Measurements from ENCODE around the gene PTX4. TPM values are rescaled to one million over a fixed set of nuclear protein-coding genes. Genes with fewer than 3 reads are reported as not detected.

Gene PTX4
- total RNA-seq, 1 donor from 2014 or later: not detected

DNA sequence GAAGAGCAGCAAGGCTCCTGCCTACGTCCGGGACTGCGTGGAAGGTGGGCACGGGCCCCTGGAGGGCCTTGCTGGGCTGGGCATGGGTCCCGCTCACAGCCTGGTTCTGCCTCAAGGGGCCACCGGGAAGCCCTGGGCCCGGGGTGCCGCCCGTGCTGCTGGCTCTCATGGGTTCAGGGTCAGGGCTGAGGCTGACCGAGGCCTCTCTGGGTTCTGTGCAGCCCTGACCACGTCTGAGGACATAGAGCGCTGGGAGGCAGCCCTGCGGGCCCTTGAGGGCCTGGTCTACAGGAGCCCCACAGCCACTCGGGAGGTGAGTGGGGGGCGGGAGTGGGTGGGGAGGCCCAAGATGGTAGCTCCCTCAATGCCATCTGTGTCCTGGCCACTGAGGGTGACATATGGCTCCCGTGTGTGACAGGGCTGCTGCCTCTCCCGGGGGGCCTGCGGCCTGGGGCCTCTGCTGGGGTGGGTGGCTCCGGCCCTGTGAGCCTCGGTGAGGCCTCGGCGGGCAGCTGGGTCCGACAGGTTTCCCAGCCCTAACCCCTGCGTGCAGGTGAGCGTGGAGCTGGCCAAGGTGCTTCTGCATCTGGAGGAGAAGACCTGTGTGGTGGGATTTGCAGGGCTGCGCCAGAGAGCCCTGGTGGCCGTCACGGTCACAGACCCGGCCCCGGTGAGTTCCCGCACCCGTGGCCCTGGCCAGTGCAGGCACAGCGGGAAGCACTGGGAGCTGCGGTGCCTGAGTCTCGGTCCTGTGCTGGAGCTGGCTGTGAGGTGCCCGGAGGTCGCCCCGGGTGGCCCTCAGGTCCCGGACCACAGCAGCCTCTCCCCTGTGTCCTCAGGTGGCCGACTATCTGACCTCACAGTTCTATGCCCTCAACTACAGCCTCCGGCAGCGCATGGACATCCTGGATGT is 13.6 kb upstream of the PTX4 start:
- no peaks in the 10 kb centered on the region for H3K27me3 Mint-ChIP-seq
- H3K9me3 Mint-ChIP-seq: no peaks in the 10 kb centered on the region
- ChIA-PET CTCF (no interaction called here), POLR2A (no interaction called here)
- no peak for DNase-seq
- ATAC-seq (ENCODE audit: low read depth): no peak
- no peak overlapping the region for H3K27ac Mint-ChIP-seq
- intact Hi-C loops (cut with micrococcal nuclease): no loop called here
- peaks cover 47% of the 10 kb centered on the region for H3K36me3 Mint-ChIP-seq (ENCODE audit: low read depth)
- TF ChIP-seq, protein P1, sequence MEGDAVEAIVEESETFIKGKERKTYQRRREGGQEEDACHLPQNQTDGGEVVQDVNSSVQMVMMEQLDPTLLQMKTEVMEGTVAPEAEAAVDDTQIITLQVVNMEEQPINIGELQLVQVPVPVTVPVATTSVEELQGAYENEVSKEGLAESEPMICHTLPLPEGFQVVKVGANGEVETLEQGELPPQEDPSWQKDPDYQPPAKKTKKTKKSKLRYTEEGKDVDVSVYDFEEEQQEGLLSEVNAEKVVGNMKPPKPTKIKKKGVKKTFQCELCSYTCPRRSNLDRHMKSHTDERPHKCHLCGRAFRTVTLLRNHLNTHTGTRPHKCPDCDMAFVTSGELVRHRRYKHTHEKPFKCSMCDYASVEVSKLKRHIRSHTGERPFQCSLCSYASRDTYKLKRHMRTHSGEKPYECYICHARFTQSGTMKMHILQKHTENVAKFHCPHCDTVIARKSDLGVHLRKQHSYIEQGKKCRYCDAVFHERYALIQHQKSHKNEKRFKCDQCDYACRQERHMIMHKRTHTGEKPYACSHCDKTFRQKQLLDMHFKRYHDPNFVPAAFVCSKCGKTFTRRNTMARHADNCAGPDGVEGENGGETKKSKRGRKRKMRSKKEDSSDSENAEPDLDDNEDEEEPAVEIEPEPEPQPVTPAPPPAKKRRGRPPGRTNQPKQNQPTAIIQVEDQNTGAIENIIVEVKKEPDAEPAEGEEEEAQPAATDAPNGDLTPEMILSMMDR (IDR thresholded peaks at IDR 0.05): no peak
- H3K4me3 Mint-ChIP-seq: no peak overlapping the region
- no peaks in the 10 kb centered on the region for H3K4me1 Mint-ChIP-seq

DNA sequence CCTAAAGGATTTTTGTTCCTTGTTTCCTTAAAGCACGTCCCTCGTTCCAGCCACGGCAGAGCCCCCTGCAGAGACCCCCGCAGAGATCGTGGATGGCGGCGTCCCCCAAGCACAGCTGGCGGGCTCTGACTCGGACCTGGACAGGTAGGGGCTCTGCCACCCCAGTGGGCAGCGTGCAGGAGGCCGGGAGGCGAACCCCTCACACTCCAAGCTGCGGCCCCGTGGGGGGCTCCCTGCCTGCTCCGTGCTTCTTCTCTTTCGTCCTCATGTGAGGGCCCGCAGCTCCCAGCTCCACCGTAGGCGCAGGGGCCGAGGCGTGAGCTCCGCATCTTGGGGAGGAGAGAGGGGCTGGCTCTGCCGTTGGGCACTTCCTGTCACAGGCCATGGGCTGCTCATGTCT is 12.9 kb upstream of the PTX4 start:
- H3K27ac Mint-ChIP-seq: no peak overlapping the region
- CTCF ChIA-PET: no interaction called here
- intact Hi-C loops (cut with micrococcal nuclease): no loop called here

DNA sequence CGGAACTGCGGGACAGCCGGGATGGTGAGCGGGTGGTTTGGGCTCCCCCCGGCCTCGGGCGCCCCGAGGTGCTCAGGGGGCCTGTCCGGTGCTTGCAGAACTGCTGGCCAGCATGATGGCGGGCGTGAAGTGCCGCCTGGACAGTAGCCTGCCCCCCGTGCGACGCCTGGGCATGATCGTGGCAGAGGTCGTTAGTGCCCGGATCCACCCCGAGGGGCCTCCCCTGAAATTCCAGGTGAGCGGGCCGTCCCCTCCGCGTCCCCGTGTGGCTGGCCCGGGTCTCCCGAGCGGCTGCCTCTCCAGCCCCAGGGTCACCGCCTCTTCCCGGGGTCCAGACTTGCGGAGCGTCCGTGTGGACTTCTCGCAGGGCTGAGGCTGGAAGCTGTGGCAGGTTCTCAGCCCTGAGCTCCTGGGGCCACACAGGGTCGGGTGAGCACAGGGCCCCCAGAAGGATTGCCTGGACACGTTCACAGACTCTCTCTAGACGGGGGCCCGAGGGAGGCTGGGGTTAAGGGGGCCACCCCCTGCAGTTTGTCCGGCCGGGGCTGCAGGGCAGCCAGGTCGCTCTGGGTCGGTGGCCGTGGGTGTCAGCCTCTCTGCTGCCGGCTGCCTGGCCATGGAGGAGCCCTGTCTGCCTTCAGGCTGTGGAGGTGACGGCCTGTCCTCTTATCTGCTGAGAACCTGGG is 11.9 kb upstream of the PTX4 start:
- Mint-ChIP-seq H3K27ac (no peak overlapping the region), H3K9me3 (no peaks in the 10 kb centered on the region), H3K27me3 (no peaks in the 10 kb centered on the region), H3K36me3 (ENCODE audit: low read depth) (peaks cover 45% of the 10 kb centered on the region), H3K4me1 (no peaks in the 10 kb centered on the region), H3K4me3 (no peak overlapping the region)
- ChIA-PET POLR2A (interaction anchor here (0.5 kb wide), 1 partner anchor 9 kb away, joined by 5 read pairs; no protein-coding TSS in a partner anchor), CTCF (no interaction called here)
- DNase-seq (no peak), ATAC-seq (ENCODE audit: low read depth) (no peak)
- intact Hi-C loops (cut with micrococcal nuclease): no loop called here
- TF ChIP-seq, protein P1 (IDR thresholded peaks at IDR 0.05): no peak

More for the DNA sequence above, 12.9 kb upstream of the PTX4 start:
- Mint-ChIP-seq H3K4me1 (no peaks in the 10 kb centered on the region), H3K27me3 (no peaks in the 10 kb centered on the region), H3K36me3 (ENCODE audit: low read depth) (peaks cover 49% of the 10 kb centered on the region), H3K4me3 (no peak overlapping the region), H3K9me3 (no peaks in the 10 kb centered on the region)
- TF ChIP-seq, protein P1 (IDR thresholded peaks at IDR 0.05): no peak
- ATAC-seq (ENCODE audit: low read depth) (no peak), DNase-seq (no peak)
- POLR2A ChIA-PET: no interaction called here

DNA sequence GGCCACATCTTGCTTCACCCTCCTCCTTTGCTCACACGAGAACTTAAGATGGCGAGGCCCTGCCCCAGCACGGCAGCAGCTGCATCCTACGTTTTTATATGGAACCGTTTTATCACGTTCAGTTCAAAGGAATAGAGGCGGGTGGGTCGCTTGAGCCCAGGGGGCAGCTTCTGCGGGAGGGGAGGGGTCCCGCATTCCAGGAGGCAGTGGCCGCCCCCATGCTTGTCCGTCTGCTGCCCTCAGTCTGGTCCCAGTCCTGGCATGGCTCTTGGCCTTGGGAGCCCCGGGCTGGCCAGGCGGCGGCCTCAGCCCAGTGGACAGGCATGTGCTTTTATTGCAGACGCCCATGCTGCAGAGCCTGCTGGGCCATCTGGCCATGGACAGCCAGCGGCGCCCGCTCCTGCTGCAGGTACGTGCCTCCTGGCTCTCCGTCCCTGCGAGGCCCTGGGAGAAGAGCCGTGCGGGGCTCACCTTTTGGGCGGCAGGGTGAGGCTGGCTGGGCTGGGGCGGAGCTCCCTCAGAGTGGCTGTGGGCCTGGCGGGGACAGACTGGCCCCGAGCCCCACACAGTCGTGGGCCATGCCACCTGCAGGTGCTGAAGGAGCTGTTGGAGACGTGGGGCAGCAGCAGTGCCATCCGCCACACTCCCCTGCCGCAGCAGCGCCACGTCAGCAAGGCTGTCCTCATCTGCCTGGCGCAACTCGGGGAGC is 11.2 kb upstream of the PTX4 start:
- DNase-seq: no peak
- H3K27ac Mint-ChIP-seq: no peak overlapping the region
- POLR2A ChIA-PET: interaction anchor here (0.5 kb wide), 1 partner anchor 8 kb away, joined by 5 read pairs; no protein-coding TSS in a partner anchor
- H3K4me1 Mint-ChIP-seq: peaks cover 2% of the 10 kb centered on the region
- CTCF ChIA-PET: no interaction called here
- no peaks in the 10 kb centered on the region for H3K27me3 Mint-ChIP-seq
- H3K9me3 Mint-ChIP-seq: no peaks in the 10 kb centered on the region
- ATAC-seq (ENCODE audit: low read depth): no peak
- intact Hi-C loops (cut with micrococcal nuclease): no loop called here
- TF ChIP-seq, protein P1 (IDR thresholded peaks at IDR 0.05): no peak
- H3K4me3 Mint-ChIP-seq: no peak overlapping the region
- peaks cover 48% of the 10 kb centered on the region for H3K36me3 Mint-ChIP-seq (ENCODE audit: low read depth)

All from activated B cell treated with CpG ODN at 0.5 μM for 24 hours (primary cell).